Fibroblast of skin of right biceps (primary cell): ENCODE measurements around the gene ZRANB3.

Experiments used
- DNase-seq: peaks from one replicate; pipeline ENCODE4 v3.0.0-alpha.2; 2013

The ZRANB3 gene

GRCh38 chr2:135238651-135239050 is 292.4 kb downstream of the ZRANB3 start:
- DNase-seq: no peak

DNA sequence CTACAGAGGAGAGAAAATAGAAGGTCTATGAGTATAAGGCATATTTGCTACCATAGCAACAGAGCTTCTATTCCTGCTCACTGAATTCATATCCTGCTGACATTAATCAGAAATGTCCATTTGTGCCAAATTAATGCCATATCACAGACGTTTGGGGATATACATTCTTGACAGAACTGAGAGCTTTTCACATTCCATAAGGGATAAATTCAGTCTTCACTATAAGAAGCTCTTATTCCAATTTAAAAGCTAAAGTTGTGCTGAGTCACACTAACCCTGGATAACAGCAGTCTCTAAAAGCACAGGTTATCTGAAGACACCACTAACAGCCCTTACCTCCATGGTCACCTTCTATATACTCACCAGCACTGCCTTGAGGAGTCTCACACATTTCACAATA is 300.9 kb downstream of the ZRANB3 start:
- peak; percentile 4 for DNase-seq

DNA sequence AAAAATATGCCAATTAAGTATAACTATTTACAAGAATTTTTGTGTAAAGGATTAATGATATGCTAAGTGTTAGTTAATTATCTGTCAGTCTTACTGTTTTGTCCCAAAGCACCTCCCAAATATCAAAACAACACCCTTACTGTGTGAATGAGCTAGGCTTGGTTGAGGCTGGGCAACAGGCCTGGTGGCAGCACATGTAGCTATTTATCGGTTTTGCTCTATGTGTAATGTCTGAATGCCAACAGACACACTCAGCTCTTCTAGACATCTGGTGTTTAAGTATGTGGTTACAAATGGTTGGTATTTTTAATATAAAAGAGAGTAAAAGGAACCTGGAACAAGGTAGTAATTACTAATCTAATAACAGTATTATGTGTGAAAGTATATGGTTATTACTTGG is 303.6 kb downstream of the ZRANB3 start:
- DNase-seq: peak; percentile 10

GRCh38 chr2:135226961-135227360 is 304.1 kb downstream of the ZRANB3 start:
- DNase-seq: peak; percentile 35

DNA sequence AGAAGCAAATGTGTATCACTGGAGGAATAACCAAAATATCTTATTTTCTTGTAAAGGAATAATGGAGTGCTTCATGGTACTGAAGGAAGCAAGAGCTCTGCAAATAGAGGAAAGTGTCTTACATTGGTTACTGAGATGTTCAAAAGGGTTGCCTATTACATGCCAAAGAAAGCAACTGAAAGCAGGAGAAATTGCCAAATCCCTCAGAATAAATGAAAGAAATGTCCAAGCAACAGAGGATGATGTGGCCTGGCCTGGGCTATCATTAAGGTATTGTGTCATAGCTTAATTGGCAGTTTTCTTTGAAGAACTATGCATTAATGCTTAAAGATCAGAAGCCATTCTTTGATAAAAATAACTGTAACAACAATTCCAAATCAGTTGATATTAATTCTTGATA is 305.2 kb downstream of the ZRANB3 start:
- DNase-seq: no peak

- no peak for DNase-seq
Observed at GRCh38 chr2:135219226-135219625, 311.8 kb downstream of the ZRANB3 start.

- DNase-seq: no peak
Observed at GRCh38 chr2:135218426-135218825, 312.6 kb downstream of the ZRANB3 start.

- no peak for DNase-seq
Observed at GRCh38 chr2:135212757-135213156, 318.3 kb downstream of the ZRANB3 start.

GRCh38 chr2:135208016-135208415 is 323.0 kb downstream of the ZRANB3 start:
- DNase-seq: no peak

DNA sequence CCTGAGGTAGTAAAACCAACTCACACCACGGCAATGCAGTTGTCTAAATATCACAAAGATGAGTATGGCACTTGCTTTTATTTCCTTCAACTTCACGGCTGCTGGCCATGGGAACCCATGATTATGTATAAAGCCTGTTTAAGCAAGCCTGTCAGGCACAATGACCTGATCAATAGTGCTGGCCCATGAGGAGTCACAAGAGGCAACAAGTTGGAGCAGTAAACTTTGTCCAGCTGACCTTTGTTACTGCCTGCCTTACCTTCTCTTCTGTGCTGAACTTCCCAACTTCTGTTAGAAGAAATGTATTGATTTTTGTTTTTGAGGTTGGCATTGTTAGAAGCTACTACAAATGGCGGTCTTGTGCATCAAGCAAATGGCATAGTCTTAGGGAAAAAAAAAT is 327.1 kb downstream of the ZRANB3 start:
- no peak for DNase-seq

GRCh38 chr2:135202751-135203150 is 328.3 kb downstream of the ZRANB3 start:
- no peak for DNase-seq

DNA sequence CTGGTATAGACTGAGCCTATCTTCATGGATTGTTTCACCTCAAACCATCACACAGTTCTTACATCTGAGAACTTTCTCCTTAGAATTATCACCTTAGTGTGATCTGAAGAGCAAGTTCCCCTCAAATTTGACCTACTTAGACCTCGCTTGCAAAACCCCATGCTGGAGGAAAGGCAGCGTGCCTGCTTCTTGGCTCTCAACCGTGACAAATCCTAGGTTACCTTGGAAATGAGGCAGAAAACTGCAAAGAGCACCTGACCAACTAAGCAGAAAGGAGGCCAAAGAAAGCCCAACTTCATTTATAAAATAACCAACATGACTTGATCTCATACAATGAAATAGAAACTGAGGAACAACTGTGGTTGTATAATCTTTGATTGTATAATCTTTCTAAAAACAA is 332.5 kb downstream of the ZRANB3 start:
- no peak for DNase-seq

DNA sequence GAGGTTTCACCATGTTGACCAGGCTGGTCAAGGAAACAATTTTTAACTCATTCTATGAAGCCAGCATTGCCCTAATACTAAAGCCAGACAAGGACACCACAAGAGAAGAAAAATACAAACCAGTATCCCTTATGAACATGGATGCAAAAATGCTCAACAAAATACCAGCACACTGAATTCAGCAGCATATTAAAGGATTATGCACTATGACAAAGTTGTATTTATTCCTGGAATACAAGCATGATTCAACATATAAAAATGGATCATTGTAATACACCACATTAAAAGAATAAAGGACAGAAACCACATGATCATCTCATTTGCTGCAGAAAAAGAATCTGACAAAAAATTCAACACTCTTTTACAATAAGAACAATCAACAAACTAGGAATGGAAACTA is 340.2 kb downstream of the ZRANB3 start:
- peak; percentile 9 for DNase-seq

- no peak for DNase-seq
Observed at GRCh38 chr2:135189148-135189547, 341.9 kb downstream of the ZRANB3 start.

DNA sequence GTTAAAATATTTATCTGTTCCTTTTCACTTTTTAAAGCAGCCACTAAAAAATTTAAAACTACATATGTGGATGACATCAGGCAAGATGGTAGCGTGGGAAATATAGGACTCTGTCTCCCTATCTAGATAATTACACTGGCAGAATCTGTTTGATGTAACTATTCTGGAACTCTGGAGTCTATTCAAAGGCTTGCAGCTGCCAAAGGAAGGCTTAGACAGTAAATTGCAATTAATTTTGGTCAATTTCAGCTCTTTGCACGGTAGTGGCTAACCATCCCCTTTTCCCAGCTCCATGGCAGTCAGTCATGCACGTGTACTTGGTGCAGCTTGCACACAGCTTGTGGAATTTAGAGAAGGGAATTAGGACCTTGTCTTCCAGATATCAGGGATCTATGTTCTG is 343.7 kb downstream of the ZRANB3 start:
- DNase-seq: no peak

GRCh38 chr2:135186054-135186453 is 345.0 kb downstream of the ZRANB3 start:
- DNase-seq: no peak

GRCh38 chr2:135183822-135184221 is 347.2 kb downstream of the ZRANB3 start:
- peak; percentile 26 for DNase-seq

DNA sequence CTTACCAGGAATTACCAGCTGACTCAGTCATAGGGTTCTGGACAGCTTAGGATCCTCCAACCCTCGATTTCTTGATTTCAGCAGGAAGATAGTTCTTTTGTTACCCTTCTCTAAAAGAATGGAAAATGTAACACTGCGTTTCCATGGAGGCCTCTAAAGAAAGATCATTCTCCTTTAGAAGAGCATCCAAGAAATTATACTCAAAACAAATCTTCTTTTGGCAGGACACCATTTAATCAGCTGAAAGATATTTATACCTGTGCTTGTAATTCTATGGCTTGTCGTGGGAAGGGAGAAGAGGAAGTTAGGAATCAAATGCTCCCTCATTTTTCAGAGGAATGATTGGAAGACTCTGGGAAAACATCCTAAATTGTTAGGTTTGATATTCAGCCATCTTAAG is 348.4 kb downstream of the ZRANB3 start:
- no peak for DNase-seq

GRCh38 chr2:135182190-135182589 is 348.8 kb downstream of the ZRANB3 start:
- no peak for DNase-seq

GRCh38 chr2:135179689-135180088 is 351.3 kb downstream of the ZRANB3 start:
- DNase-seq: no peak

DNA sequence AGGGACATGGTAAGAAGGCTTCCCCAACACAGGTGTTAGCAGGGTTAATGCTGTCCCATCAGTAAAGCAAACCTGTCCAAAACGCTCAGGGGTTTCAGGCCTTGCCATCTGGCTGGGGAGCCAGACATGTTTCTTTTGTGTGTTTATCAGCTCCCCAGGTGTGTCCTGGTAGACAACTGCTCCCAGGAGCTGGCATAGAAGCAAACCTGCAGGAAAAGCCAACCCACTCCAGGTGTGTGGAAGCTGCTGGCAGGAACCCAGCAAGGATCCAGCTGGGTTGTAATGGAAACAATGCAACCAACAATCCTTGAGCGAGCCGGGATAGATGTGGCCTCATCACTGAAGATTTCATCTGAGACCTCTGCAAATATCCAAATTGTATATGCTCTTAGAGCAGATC is 355.8 kb downstream of the ZRANB3 start:
- no peak for DNase-seq

GRCh38 chr2:135174810-135175093 is 356.3 kb downstream of the ZRANB3 start:
- no peak for DNase-seq

DNA sequence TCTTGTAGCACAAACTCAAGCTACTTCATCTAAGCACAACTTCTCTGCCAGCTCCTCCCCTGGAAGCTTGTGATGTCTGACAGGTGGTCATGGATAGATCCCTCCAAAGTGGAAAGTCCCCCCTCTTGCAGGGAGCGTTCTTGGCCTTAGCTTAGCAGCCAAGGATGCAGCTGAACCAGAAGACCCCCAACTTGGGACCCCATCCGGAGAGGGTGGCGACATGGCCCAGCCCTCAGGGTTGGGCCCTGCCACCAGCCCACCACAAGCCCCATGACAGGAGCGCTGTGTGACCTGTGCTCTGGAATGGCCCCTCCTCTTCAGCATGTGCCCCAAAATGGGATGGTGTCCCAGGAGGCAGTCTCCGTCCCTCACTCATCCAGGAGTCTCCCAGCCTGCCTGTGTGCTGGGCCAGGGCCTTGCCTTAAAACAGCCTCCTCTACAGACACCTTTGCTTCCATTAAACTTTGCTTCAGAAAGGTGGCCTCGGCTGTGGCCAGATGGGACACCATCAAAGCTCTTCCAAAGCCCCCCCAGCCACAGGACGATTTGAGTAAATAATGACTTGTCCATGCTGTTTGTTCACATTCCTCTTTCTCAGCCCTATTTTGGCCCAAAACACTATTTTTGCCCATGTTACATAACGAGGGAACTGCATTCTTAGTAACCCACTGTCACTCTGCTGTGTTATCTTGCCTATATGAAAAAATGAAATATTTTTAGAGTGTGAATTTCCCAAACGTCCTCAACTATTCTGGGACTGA is 356.8 kb downstream of the ZRANB3 start:
- DNase-seq: no peak

- DNase-seq: no peak
Observed at GRCh38 chr2:135169900-135170753, 360.9 kb downstream of the ZRANB3 start.
